ENCODE data around the gene C16orf82. TPM values are rescaled to one million over a fixed set of nuclear protein-coding genes. Genes with fewer than 3 reads are reported as not detected.

The C16orf82 gene
- total and polyA plus RNA-seq, 4 donors, result not detected

- Histone ChIP-seq H3K9me3 (ENCODE audit: control insufficient read depth in 4 of 4, low read length in 3 of 4) (no peaks in the 10 kb centered on the region), H3K27ac (ENCODE audit: low read depth in 1 of 2, low read length in 2 of 2) (no peak overlapping the region), H3K4me3 (ENCODE audit: low read depth in 1 of 3, low read length in 3 of 3) (no peak overlapping the region), H3K4me1 (ENCODE audit: control insufficient read depth in 4 of 4, insufficient read depth in 4 of 4, low read length in 3 of 4) (no peaks in the 10 kb centered on the region), H3K27me3 (ENCODE audit: control insufficient read depth in 4 of 4, insufficient read depth in 4 of 4, low read length in 3 of 4) (peaks cover 0 to 2% (median 0%) of the 10 kb centered on the region in 4 donors), H3K36me3 (ENCODE audit: control insufficient read depth in 4 of 4, insufficient read depth in 3 of 4, low read depth in 1 of 4, low read length in 3 of 4) (no peaks in the 10 kb centered on the region), H3K9ac (ENCODE audit: low read depth in 1 of 2, low read length in 2 of 2) (no peak overlapping the region)
- TF ChIP-seq RXRA (IDR thresholded peaks at IDR 0.05) (no peak), TAF1 (conservative IDR thresholded peaks at IDR 0.05) (no peak), ZBTB33 (IDR thresholded peaks at IDR 0.05) (no peak), YY1 (IDR thresholded peaks at IDR 0.05) (no peak), ATF3 (IDR thresholded peaks at IDR 0.05) (no peak), FOXA1 (IDR thresholded peaks at IDR 0.05) (no peak), NR2F2 (IDR thresholded peaks at IDR 0.05) (no peak), MAX (IDR thresholded peaks at IDR 0.05) (no peak), GABPA (IDR thresholded peaks at IDR 0.05 in 1 of 2, conservative IDR thresholded peaks at IDR 0.05 in 1 of 2) (no peak), SP1 (IDR thresholded peaks at IDR 0.05) (no peak), EGR1 (IDR thresholded peaks at IDR 0.05; ENCODE audit: low read depth in 2 of 2) (no peak)
- WGBS, result 82% methylated on average over 12 of the region's 12 CpGs
- no peak for DNase-seq (ENCODE audit: low spot score)
Observed at GRCh38 chr16:27033281-27033979, 33.3 kb upstream of the C16orf82 start.

- H3K27me3 ChIP-seq (ENCODE audit: control insufficient read depth in 4 of 4, insufficient read depth in 4 of 4, low read length in 3 of 4), result peaks cover 0 to 5% (median 0%) of the 10 kb centered on the region in 4 donors
Observed at GRCh38 chr16:27040732-27041131, 26.0 kb upstream of the C16orf82 start.

More at GRCh38 chr16:27040732-27041131, 26.0 kb upstream of the C16orf82 start:
- TF ChIP-seq TAF1 (conservative IDR thresholded peaks at IDR 0.05) (no peak), FOXA2 (IDR thresholded peaks at IDR 0.05) (no peak), HNF4A (conservative IDR thresholded peaks at IDR 0.05) (no peak), FOXA1 (IDR thresholded peaks at IDR 0.05) (no peak), YY1 (IDR thresholded peaks at IDR 0.05) (no peak), CTCF (IDR thresholded peaks at IDR 0.05; ENCODE audit: low read depth, low read length, missing input control) (no peak), MAX (IDR thresholded peaks at IDR 0.05) (no peak), JUND (IDR thresholded peaks at IDR 0.05) (no peak)
- DNase-seq (ENCODE audit: low spot score), result no peak
- Histone ChIP-seq H3K9me3 (ENCODE audit: control insufficient read depth in 4 of 4, low read length in 3 of 4) (peaks cover 0 to 4% (median 0%) of the 10 kb centered on the region in 4 donors), H3K36me3 (ENCODE audit: control insufficient read depth in 4 of 4, insufficient read depth in 3 of 4, low read depth in 1 of 4, low read length in 3 of 4) (no peaks in the 10 kb centered on the region), H3K27ac (ENCODE audit: low read depth in 1 of 2, low read length in 2 of 2) (no peak overlapping the region), H3K4me3 (ENCODE audit: low read depth in 1 of 3, low read length in 3 of 3) (no peak overlapping the region), H3K9ac (ENCODE audit: low read depth in 1 of 2, low read length in 2 of 2) (no peak overlapping the region), H3K4me1 (ENCODE audit: control insufficient read depth in 4 of 4, insufficient read depth in 4 of 4, low read length in 3 of 4) (no peaks in the 10 kb centered on the region)
- 89% methylated on average over 23 of the region's 23 CpGs for WGBS
